GM06990 (cell line): Measurements from ENCODE around the gene DGKB.

Experiments used
- DNase-seq: peaks from one replicate; pipeline ENCODE4 v3.0.0-alpha.2; 2011; ENCODE audit not compliant: insufficient read length; ENCODE audit errors: extremely low read depth
- H3K27me3 ChIP-seq: replicated peaks from 2 replicates; pipeline ENCODE4 v1.6.0; 2011; ENCODE audit warnings: low read length; ENCODE audit not compliant: control insufficient read depth, insufficient read depth
- H3K36me3 ChIP-seq: 2 replicates; pipeline ENCODE4 v1.5.1; 2011; ENCODE audit warnings: low read length; ENCODE audit not compliant: control insufficient read depth, insufficient read depth
- H3K4me3 ChIP-seq: replicated peaks from 2 replicates; pipeline ENCODE4 v1.5.1; 2011; ENCODE audit warnings: low read depth, mild to moderate bottlenecking, control low read depth, low read length
- CTCF ChIP-seq: IDR thresholded peaks from 2 replicates; pipeline ENCODE4 v1.5.1; 2011; ENCODE audit warnings: low read length, control low read depth, mild to moderate bottlenecking, inconsistent platforms; ENCODE audit not compliant: insufficient read depth, poor library complexity, severe bottlenecking

The DGKB gene

GRCh38 chr7:14340393-14341074 lies 562.0 kb downstream of the DGKB start:
- H3K36me3 ChIP-seq, result no peaks in the 10 kb centered on the region
- H3K27me3 ChIP-seq, result no peaks in the 10 kb centered on the region
- H3K4me3 ChIP-seq, result no peak overlapping the region
- TF ChIP-seq CTCF, result no peak
- no peak for DNase-seq

GRCh38 chr7:14339861-14340260 lies 562.7 kb downstream of the DGKB start:
- no peak overlapping the region for H3K4me3 ChIP-seq
- H3K36me3 ChIP-seq, result no peaks in the 10 kb centered on the region
- DNase-seq, result no peak
- no peaks in the 10 kb centered on the region for H3K27me3 ChIP-seq
- no peak for TF ChIP-seq CTCF

GRCh38 chr7:14336256-14336655 lies 566.3 kb downstream of the DGKB start:
- H3K27me3 ChIP-seq, result no peaks in the 10 kb centered on the region
- no peak overlapping the region for H3K4me3 ChIP-seq
- DNase-seq, result no peak
- H3K36me3 ChIP-seq, result no peaks in the 10 kb centered on the region
- no peak for TF ChIP-seq CTCF

- H3K27me3 ChIP-seq, result no peaks in the 10 kb centered on the region
- H3K36me3 ChIP-seq, result no peaks in the 10 kb centered on the region
- DNase-seq, result no peak
- no peak for TF ChIP-seq CTCF
- H3K4me3 ChIP-seq, result no peak overlapping the region
Observed at GRCh38 chr7:14332155-14332554, 570.4 kb downstream of the DGKB start.

- H3K27me3 ChIP-seq, result no peaks in the 10 kb centered on the region
- H3K4me3 ChIP-seq, result no peak overlapping the region
- no peak for DNase-seq
- no peak for TF ChIP-seq CTCF
- H3K36me3 ChIP-seq, result no peaks in the 10 kb centered on the region
Observed at GRCh38 chr7:14324767-14325166, 577.8 kb downstream of the DGKB start.

- Histone ChIP-seq H3K4me3 (no peak overlapping the region), H3K36me3 (no peaks in the 10 kb centered on the region), H3K27me3 (no peaks in the 10 kb centered on the region)
- no peak for DNase-seq
- TF ChIP-seq CTCF, result no peak
Observed at GRCh38 chr7:14322724-14323123, 579.8 kb downstream of the DGKB start.
